ENCODE data around the gene FAM234A.

FAM234A gene

GRCh38 chr16:306911-307370 lies 72.3 kb downstream of the FAM234A start:
- TF ChIP-seq CTCF (IDR thresholded peaks at IDR 0.05; ENCODE audit: low read depth, low read length) = no peak
- Histone ChIP-seq H3K36me3 (peaks cover 47% of the 10 kb centered on the region), H3K4me3 (ENCODE audit: low read depth, low read length) (no peak overlapping the region), H3K27me3 (ENCODE audit: insufficient read depth, low read depth, severe bottlenecking) (no peaks in the 10 kb centered on the region), H3K9me3 (ENCODE audit: severe bottlenecking) (no peaks in the 10 kb centered on the region), H3K27ac (no peak overlapping the region)
- DNase-seq = no peak

GRCh38 chr16:307691-308312 lies 73.2 kb downstream of the FAM234A start:
- Histone ChIP-seq H3K36me3 (peaks cover 52% of the 10 kb centered on the region), H3K27me3 (ENCODE audit: insufficient read depth, low read depth, severe bottlenecking) (no peaks in the 10 kb centered on the region), H3K4me3 (ENCODE audit: low read depth, low read length) (no peak overlapping the region), H3K27ac (no peak overlapping the region), H3K9me3 (ENCODE audit: severe bottlenecking) (no peaks in the 10 kb centered on the region)
- no peak for TF ChIP-seq CTCF (IDR thresholded peaks at IDR 0.05; ENCODE audit: low read depth, low read length)
- no peak for DNase-seq

GRCh38 chr16:309476-309875 lies 74.9 kb downstream of the FAM234A start:
- no peak overlapping the region for H3K27ac ChIP-seq
- no peak for TF ChIP-seq CTCF (IDR thresholded peaks at IDR 0.05; ENCODE audit: low read depth, low read length)
- no peak overlapping the region for H3K4me3 ChIP-seq (ENCODE audit: low read depth, low read length)
- no peaks in the 10 kb centered on the region for H3K27me3 ChIP-seq (ENCODE audit: insufficient read depth, low read depth, severe bottlenecking)
- peaks cover 55% of the 10 kb centered on the region for H3K36me3 ChIP-seq
- H3K9me3 ChIP-seq (ENCODE audit: severe bottlenecking) = no peaks in the 10 kb centered on the region
- no peak for DNase-seq

DNA sequence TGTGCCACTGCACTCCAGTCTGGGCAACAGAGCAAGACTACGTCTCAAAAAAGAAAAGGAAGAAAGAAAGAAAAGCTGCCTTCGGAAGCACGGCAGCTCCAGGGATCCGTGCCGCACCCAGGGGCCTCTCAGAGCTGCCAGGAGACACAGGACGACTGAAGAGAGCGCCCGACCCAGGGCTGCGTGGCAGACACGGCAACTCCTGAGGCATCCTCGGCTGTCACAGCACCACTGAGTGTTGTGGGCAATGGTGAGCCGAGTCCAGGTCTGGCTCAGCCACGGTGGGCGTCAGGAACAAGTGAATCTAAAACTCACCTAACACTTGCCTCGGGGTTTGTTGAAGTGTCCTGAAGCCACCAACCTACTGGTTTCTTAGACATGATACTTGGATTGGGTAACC lies 77.1 kb downstream of the FAM234A start:
- Histone ChIP-seq H3K9me3 (ENCODE audit: severe bottlenecking) (no peaks in the 10 kb centered on the region), H3K36me3 (peaks cover 51% of the 10 kb centered on the region), H3K4me3 (ENCODE audit: low read depth, low read length) (no peak overlapping the region), H3K27ac (no peak overlapping the region), H3K27me3 (ENCODE audit: insufficient read depth, low read depth, severe bottlenecking) (no peaks in the 10 kb centered on the region)
- no peak for DNase-seq
- TF ChIP-seq CTCF (IDR thresholded peaks at IDR 0.05; ENCODE audit: low read depth, low read length) = no peak

- no peak for TF ChIP-seq CTCF (IDR thresholded peaks at IDR 0.05; ENCODE audit: low read depth, low read length)
- no peak overlapping the region for H3K27ac ChIP-seq
- no peak overlapping the region for H3K4me3 ChIP-seq (ENCODE audit: low read depth, low read length)
- DNase-seq = no peak
- no peaks in the 10 kb centered on the region for H3K27me3 ChIP-seq (ENCODE audit: insufficient read depth, low read depth, severe bottlenecking)
- H3K36me3 ChIP-seq = peaks cover 45% of the 10 kb centered on the region
- no peaks in the 10 kb centered on the region for H3K9me3 ChIP-seq (ENCODE audit: severe bottlenecking)
Measured at GRCh38 chr16:314351-314750, 79.7 kb downstream of the FAM234A start.

DNA sequence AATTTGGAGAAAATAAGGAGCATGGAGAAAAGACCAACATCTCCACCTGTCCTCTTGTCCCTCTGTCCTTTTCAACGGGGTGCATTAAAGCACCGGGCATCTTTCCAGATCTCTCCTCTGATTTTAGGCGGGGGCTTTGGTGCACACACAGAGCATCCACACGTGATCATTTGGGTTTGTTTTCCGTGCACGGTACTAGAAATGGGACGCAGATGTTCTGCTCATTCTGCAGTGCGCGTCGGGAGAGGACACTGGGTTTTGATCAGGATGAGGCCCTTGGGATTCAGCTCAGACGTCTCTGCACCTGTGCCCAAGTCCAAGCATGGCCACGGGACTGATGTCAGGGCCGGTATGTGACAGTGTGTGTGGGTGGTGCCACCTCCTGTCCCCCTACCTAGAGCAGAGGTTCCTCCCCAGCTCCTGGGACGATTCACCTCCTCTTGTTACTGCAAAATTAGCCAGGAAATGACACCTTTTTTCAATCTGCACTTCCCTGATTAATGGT lies 80.2 kb downstream of the FAM234A start:
- no peak for TF ChIP-seq CTCF (IDR thresholded peaks at IDR 0.05; ENCODE audit: low read depth, low read length)
- no peak for DNase-seq
- Histone ChIP-seq H3K27ac (no peak overlapping the region), H3K27me3 (ENCODE audit: insufficient read depth, low read depth, severe bottlenecking) (no peaks in the 10 kb centered on the region), H3K36me3 (peaks cover 44% of the 10 kb centered on the region), H3K9me3 (ENCODE audit: severe bottlenecking) (no peaks in the 10 kb centered on the region), H3K4me3 (ENCODE audit: low read depth, low read length) (no peak overlapping the region)

All from WERI-Rb-1 (cell line).